Stomach (tissue), 19 donors: Measurements from ENCODE around the gene SNAPC4. TPM values are rescaled to one million over a fixed set of nuclear protein-coding genes. Genes with fewer than 3 reads are reported as not detected.

ENCODE experiments used
- DNase-seq, 2 donors: peaks; one replicate each; pipeline versions ENCODE4 v3.0.0 to v3.0.0-alpha.2; 2013 to 2019
- H3K27ac ChIP-seq, 5 donors: fragments of 200-600 bp in 4 of 5; sonication (generic) in 4 of 5; one replicate each; pipeline ENCODE4 v1.5.1; 2013 to 2019; ENCODE audit warnings: mild to moderate bottlenecking in 1 of 5, moderate library complexity in 1 of 5
- H3K27me3 ChIP-seq, 3 donors: fragments of 200-600 bp; sonication (generic); one replicate each; pipeline ENCODE4 v1.5.1; 2017 to 2019; ENCODE audit warnings: mixed run types in 1 of 3
- H3K36me3 ChIP-seq, 4 donors: fragments of 200-600 bp; sonication (generic); 1 replicate in 3 of 4; 2 replicates in 1 of 4; pipeline ENCODE4 v1.5.1; 2016 to 2019
- H3K4me1 ChIP-seq, 4 donors: fragments of 200-600 bp; sonication (generic); one replicate each; pipeline ENCODE4 v1.5.1; 2016 to 2019
- H3K4me3 ChIP-seq, 4 donors: fragments of 200-600 bp; sonication (generic) in 3 of 4; one replicate each; pipeline ENCODE4 v1.5.1; 2016 to 2019; ENCODE audit warnings: mild to moderate bottlenecking in 1 of 4
- H3K9me3 ChIP-seq, 4 donors: fragments of 200-600 bp; sonication (generic); one replicate each; pipeline ENCODE4 v1.5.1; 2016 to 2019
- EP300 ChIP-seq: sonication (generic); formaldehyde crosslinking; IDR thresholded peaks from one replicate; pipeline ENCODE4 v1.6.1; 2017; ENCODE audit warnings: antibody characterized with exemption
- POLR2A ChIP-seq, 4 donors: fragments of 450-650 bp; IDR thresholded peaks; one replicate each; pipeline ENCODE4 v1.6.1; 2016; ENCODE audit warnings: antibody characterized with exemption in 4 of 4, control low read depth in 2 of 4, mild to moderate bottlenecking in 1 of 4, moderate library complexity in 1 of 4
- POLR2AphosphoS5 ChIP-seq, 3 donors: sonication (generic); formaldehyde crosslinking; IDR thresholded peaks; one replicate each; pipeline ENCODE4 v1.6.1; 2016; ENCODE audit warnings: antibody characterized with exemption in 3 of 3
- WGBS, 5 donors: extraction: QIAGEN DNeasy Blood & Tissue Kit in 3 of 5; methylation state at CpG; one replicate each; pipeline versions ENCODE4 v1.1.5 to v1.1.7; 2013 to 2018; 5-methylcytosine and 5-hydroxymethylcytosine counted together
- intact Hi-C: fragments of 100-400 bp; cut with DNase I; formaldehyde crosslinking; loops from one replicate; pipeline ENCODE4 v1.15.1; 2023; ENCODE audit warnings: low total_unique reads
- long read RNA-seq, 10 donors: transcript quantifications; one replicate each; lab custom pipeline, GENCODE V29; 2026
- polyA plus RNA-seq, 3 donors: library from polyadenylated mRNA; stranded (reverse); fragments of 200-250 nt; gene quantifications; one replicate each; pipeline ENCODE4 v1.2.3, GENCODE V29; 2013
- total RNA-seq, 5 donors: library from RNA; depleted of rRNA; stranded (reverse); fragments of >200 nt; gene quantifications; one replicate each; pipeline versions ENCODE4 v1.1.0 to v1.2.3, GENCODE V29; 2014 to 2016
- TF ChIP-seq, protein P1 (sequence below), 7 experiments: fragments of 450-650 bp in 4 of 7; fragments of 200-600 bp in 3 of 7; sonication (generic) in 3 of 7; IDR thresholded peaks; one replicate each; pipeline ENCODE4 v1.5.1; 2016 to 2019; ENCODE audit warnings: antibody characterized with exemption in 7 of 7, control low read depth in 2 of 7, mild to moderate bottlenecking in 1 of 7
- donor health status: healthy with polysubstance abuse.
- donor health status: Bipolar disorder and iron deficiency.
- donor health status: healthy.

The SNAPC4 gene
- 10 to 100 TPM in 1 of 5 donors, 1 to 10 TPM in 4; 1.8 to 58.2 (median 5.8) TPM for total RNA-seq
- 1 to 10 TPM; 2.9 to 4.6 (median 4.1) TPM for polyA plus RNA-seq
- long read RNA-seq, donor 1: 0 reads
- long read RNA-seq, donor 2: 0 reads
- long read RNA-seq, donor 3: 0 reads
- long read RNA-seq, donor 4: 0 reads
- long read RNA-seq, donor 5: 0 reads
- long read RNA-seq, donor 6: 0 reads
- long read RNA-seq, donor 7: 0 reads
- long read RNA-seq, donor 8: 0 reads
- long read RNA-seq, donor 9: 0 reads
- long read RNA-seq, donor 10: 0 reads

GRCh38 chr9:136400038-136400834 lies at the start of gene SNAPC4:
SNAPC4 (minus strand) TSS chr9:136400170; CDS start chr9:136398428, 1,742 bp downstream.
- intact Hi-C loops: loop anchor here (10.0 kb wide), 1 partner anchor 65 kb away; no protein-coding TSS in a partner anchor
- H3K4me3 ChIP-seq: peak within 1 kb of the TSS; percentile 71 to 98 (median 96)
- 5 to 14% (median 7%) methylated on average over 29 to 71 of the region's 71 CpGs for WGBS, 5 donors
- H3K9me3 ChIP-seq: no peaks in the 10 kb centered on the region
- peak; percentile 89 to 97 for DNase-seq
- H3K36me3 ChIP-seq: peaks cover 30 to 73% (median 60%) of the 10 kb centered on the region in 4 donors
- TF ChIP-seq POLR2A (IDR thresholded peaks at IDR 0.05) (no peak), EP300 (no peak), POLR2AphosphoS5 (IDR thresholded peaks at IDR 0.05) (peak; percentile 65 to 87 (median 73))
- TF ChIP-seq, protein P1, sequence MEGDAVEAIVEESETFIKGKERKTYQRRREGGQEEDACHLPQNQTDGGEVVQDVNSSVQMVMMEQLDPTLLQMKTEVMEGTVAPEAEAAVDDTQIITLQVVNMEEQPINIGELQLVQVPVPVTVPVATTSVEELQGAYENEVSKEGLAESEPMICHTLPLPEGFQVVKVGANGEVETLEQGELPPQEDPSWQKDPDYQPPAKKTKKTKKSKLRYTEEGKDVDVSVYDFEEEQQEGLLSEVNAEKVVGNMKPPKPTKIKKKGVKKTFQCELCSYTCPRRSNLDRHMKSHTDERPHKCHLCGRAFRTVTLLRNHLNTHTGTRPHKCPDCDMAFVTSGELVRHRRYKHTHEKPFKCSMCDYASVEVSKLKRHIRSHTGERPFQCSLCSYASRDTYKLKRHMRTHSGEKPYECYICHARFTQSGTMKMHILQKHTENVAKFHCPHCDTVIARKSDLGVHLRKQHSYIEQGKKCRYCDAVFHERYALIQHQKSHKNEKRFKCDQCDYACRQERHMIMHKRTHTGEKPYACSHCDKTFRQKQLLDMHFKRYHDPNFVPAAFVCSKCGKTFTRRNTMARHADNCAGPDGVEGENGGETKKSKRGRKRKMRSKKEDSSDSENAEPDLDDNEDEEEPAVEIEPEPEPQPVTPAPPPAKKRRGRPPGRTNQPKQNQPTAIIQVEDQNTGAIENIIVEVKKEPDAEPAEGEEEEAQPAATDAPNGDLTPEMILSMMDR (IDR thresholded peaks at IDR 0.05): peak in 5 of 7 experiments; percentile 60 to 96 (median 94)
- H3K27ac ChIP-seq: peak within 1 kb of the TSS in 4 of 5 donors; percentile 55 to 81 (median 68)
- no peaks in the 10 kb centered on the region for H3K27me3 ChIP-seq
- peaks cover 12 to 31% (median 26%) of the 10 kb centered on the region in 4 donors for H3K4me1 ChIP-seq

DNA sequence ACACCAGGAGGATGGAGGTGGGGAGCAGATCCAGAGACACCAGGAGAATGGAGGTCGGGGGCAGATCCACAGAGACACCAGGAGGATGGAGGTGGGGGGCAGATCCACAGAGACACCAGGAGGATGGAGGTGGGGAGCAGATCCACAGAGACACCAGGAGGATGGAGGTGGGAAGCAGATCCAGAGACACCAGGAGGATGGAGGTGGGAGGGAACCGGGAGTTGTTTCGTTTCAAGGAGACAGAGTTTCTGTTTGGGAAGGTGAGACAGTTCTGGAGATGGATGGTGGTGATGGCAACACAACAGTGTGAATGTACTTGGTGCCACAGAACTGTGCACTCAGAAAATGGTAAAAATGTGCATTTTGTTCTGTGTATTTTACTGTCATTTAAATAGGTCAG lies 48.7 kb upstream of the SNAPC4 start:
- Histone ChIP-seq H3K4me1 (no peaks in the 10 kb centered on the region), H3K27me3 (no peaks in the 10 kb centered on the region), H3K27ac (no peak overlapping the region), H3K9me3 (no peaks in the 10 kb centered on the region), H3K36me3 (peaks cover 86 to 100% (median 100%) of the 10 kb centered on the region in 4 donors), H3K4me3 (no peak overlapping the region)
- TF ChIP-seq POLR2A (IDR thresholded peaks at IDR 0.05) (no peak), EP300 (no peak), POLR2AphosphoS5 (IDR thresholded peaks at IDR 0.05) (no peak)
- TF ChIP-seq, protein P1 (IDR thresholded peaks at IDR 0.05): no peak
- no peak for DNase-seq
- intact Hi-C loops: no loop called here
- WGBS, 5 donors: 81 to 97% (median 94%) methylated on average over 3 of the region's 3 CpGs

DNA sequence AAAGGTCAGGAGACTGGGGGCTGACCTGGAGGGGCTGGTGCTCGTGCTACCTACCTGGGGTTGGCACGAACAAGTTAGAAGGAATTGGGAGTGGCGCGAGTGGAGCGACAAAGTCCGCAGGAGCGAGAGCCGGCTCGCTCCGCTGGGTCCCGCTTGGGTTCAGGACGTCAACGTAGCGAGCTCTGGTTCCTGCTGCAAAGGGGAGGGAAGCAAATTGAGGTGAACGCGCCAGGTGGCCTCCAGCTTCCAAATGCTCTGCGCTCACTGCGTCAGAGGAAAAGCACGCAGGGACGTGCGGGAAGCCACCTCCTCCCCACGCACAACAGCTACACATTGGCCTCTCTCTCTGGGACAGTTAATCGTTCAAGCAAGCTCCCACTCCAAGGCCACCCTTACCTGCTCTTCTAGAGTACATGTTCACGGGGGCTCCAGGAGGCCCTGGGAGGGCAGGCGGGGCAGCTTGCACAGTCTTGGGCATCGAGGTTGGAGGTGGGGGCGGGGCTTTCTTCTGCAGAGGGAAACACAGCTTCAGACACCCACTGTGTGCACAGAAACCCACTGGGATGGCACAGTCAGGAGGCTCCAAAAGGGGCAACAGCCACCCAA lies 47.3 kb upstream of the SNAPC4 start:
- Histone ChIP-seq H3K27me3 (no peaks in the 10 kb centered on the region), H3K27ac (no peak overlapping the region), H3K9me3 (no peaks in the 10 kb centered on the region), H3K4me3 (no peak overlapping the region), H3K4me1 (no peaks in the 10 kb centered on the region), H3K36me3 (peaks cover 94 to 100% (median 100%) of the 10 kb centered on the region in 4 donors)
- no peak for TF ChIP-seq POLR2AphosphoS5 (IDR thresholded peaks at IDR 0.05)
- TF ChIP-seq, protein P1 (IDR thresholded peaks at IDR 0.05): no peak
- no peak for TF ChIP-seq POLR2A (IDR thresholded peaks at IDR 0.05)
- TF ChIP-seq EP300: no peak
- no peak for DNase-seq
- 92 to 94% (median 93%) methylated on average over 27 of the region's 27 CpGs for WGBS, 5 donors
- intact Hi-C loops: no loop called here

DNA sequence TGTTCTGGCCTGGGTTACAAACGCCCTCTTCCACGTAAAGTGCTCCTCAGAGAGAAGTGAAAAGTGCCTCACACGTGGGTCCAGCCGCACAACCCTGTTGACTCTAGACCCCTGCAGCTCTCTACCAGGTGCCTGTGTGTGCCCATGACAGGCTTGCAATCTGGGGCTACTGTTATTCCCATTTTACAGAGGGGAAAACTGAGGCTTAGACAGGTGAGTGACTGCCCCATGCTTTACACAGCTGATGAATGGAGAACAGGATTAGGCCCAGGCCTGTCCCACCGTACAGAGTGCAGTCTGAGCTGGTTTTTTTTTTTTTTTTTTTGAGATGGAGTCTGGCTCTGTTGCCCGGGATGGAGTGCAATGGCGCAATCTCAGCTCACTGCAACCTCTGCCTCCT lies 45.8 kb upstream of the SNAPC4 start:
- TF ChIP-seq POLR2AphosphoS5 (IDR thresholded peaks at IDR 0.05) (no peak), EP300 (no peak)
- TF ChIP-seq, protein P1 (IDR thresholded peaks at IDR 0.05): no peak
- intact Hi-C loops: no loop called here
- Histone ChIP-seq H3K9me3 (no peaks in the 10 kb centered on the region), H3K4me3 (no peak overlapping the region), H3K36me3 (peaks cover 94 to 100% (median 100%) of the 10 kb centered on the region in 4 donors), H3K27me3 (no peaks in the 10 kb centered on the region), H3K27ac (no peak overlapping the region), H3K4me1 (no peaks in the 10 kb centered on the region)
- WGBS, 5 donors: 86 to 92% (median 88%) methylated on average over 7 of the region's 7 CpGs
- no peak for DNase-seq
